Measurements from ENCODE around the gene FTO. TPM values are rescaled to one million over a fixed set of nuclear protein-coding genes. Genes with fewer than 3 reads are reported as not detected.

Gene FTO
- total and polyA plus RNA-seq, 2 of the 8 experiments (the other 6 are each of a cell fraction or from before 2014, with no cell fraction given): 34.5 to 59.8 TPM

GRCh38 chr16:53817812-53818550 is 114.0 kb downstream of the FTO start (continued):
- TF ChIP-seq CBX5 (IDR thresholded peaks at IDR 0.05; ENCODE audit: low read depth, low read length) (no peak), ATF3 (IDR thresholded peaks at IDR 0.05; ENCODE audit: insufficient read depth, low read depth, low read length) (no peak)

All from H1 (cell line).